ENCODE data around the gene DES.
"Not testable (repeated sequence)": the region's sequence is repeated elsewhere in the genome, so short reads cannot be mapped to it uniquely, and the experiment has no call there.

Gene DES

GRCh38 chr2:219400562-219400961, 17.6 kb upstream of the DES start:
- DNase-seq: no peak

- DNase-seq: no peak
Observed at GRCh38 chr2:219401606-219402005, 16.6 kb upstream of the DES start.

GRCh38 chr2:219402665-219403515, 15.3 kb upstream of the DES start:
- no peak for DNase-seq

- no peak for DNase-seq
Observed at GRCh38 chr2:219403861-219404260, 14.3 kb upstream of the DES start.

GRCh38 chr2:219404291-219404910, 13.8 kb upstream of the DES start:
- no peak for DNase-seq

- no peak for DNase-seq
Observed at GRCh38 chr2:219404954-219405353, 13.2 kb upstream of the DES start.

GRCh38 chr2:219405451-219405850, 12.7 kb upstream of the DES start:
- DNase-seq: no peak

- DNase-seq: no peak
Observed at GRCh38 chr2:219405958-219406860, 12.0 kb upstream of the DES start.

GRCh38 chr2:219406861-219407230, 11.3 kb upstream of the DES start:
- DNase-seq: no peak

GRCh38 chr2:219407343-219407742, 10.8 kb upstream of the DES start:
- not testable (repeated sequence) for DNase-seq

GRCh38 chr2:219408204-219408603, 10.0 kb upstream of the DES start:
- no peak for DNase-seq

- no peak for DNase-seq
Observed at GRCh38 chr2:219408631-219409030, 9.5 kb upstream of the DES start.

GRCh38 chr2:219409619-219410018, 8.6 kb upstream of the DES start:
- no peak for DNase-seq

- no peak for DNase-seq
Observed at GRCh38 chr2:219410390-219410789, 7.8 kb upstream of the DES start.

- DNase-seq: no peak
Observed at GRCh38 chr2:219414857-219415256, 3.3 kb upstream of the DES start.

- no peak for DNase-seq
Observed at GRCh38 chr2:219415580-219416234, 2.5 kb upstream of the DES start.

- no peak for DNase-seq
Observed at GRCh38 chr2:219416235-219416602, 2.0 kb upstream of the DES start.

- DNase-seq: no peak
Observed at GRCh38 chr2:219416938-219417337, 1.2 kb upstream of the DES start.

GRCh38 chr2:219417374-219417773, 803 bp upstream of the DES start:
- DNase-seq: no peak

GRCh38 chr2:219419012-219419324, 791 bp downstream of the DES start:
- no peak for DNase-seq

- no peak for DNase-seq
Observed at GRCh38 chr2:219419331-219420197, 1.4 kb downstream of the DES start.

GRCh38 chr2:219420687-219421086, 2.5 kb downstream of the DES start:
- DNase-seq: no peak

Measured in NCI-H187 treated with DMSO at 0.1 percent for 48 hours (cell line).